Skeletal muscle tissue (tissue), 4 donors: ENCODE data around the gene CPXM2. TPM values are rescaled to one million over a fixed set of nuclear protein-coding genes. Genes with fewer than 3 reads are reported as not detected.

ENCODE experiments used
- H3K27ac ChIP-seq: one replicate; pipeline ENCODE4 v1.7.0; 2013; ENCODE audit warnings: mild to moderate bottlenecking, low read depth, low read length, inconsistent platforms
- H3K27me3 ChIP-seq, 3 donors: one replicate each; pipeline ENCODE4 v1.7.0; 2013; ENCODE audit warnings: low read length in 3 of 3; ENCODE audit not compliant: control insufficient read depth in 3 of 3, insufficient read depth in 3 of 3
- H3K36me3 ChIP-seq, 3 donors: one replicate each; pipeline ENCODE4 v1.7.0; 2013; ENCODE audit warnings: low read length in 3 of 3; ENCODE audit not compliant: control insufficient read depth in 3 of 3, insufficient read depth in 3 of 3
- H3K4me1 ChIP-seq, 3 donors: one replicate each; pipeline ENCODE4 v1.7.0; 2013; ENCODE audit warnings: low read length in 3 of 3, mild to moderate bottlenecking in 3 of 3; ENCODE audit not compliant: control insufficient read depth in 3 of 3, insufficient read depth in 3 of 3
- H3K4me3 ChIP-seq, 3 donors: one replicate each; pipeline ENCODE4 v1.7.0; 2013; ENCODE audit warnings: low read length in 3 of 3
- H3K9ac ChIP-seq, 3 donors: one replicate each; pipeline ENCODE4 v1.7.0; 2013; ENCODE audit warnings: low read length in 3 of 3, mild to moderate bottlenecking in 3 of 3, moderate library complexity in 2 of 3, low read depth in 1 of 3
- H3K9me3 ChIP-seq, 3 donors: one replicate each; pipeline ENCODE4 v1.7.0; 2013; ENCODE audit warnings: low read length in 3 of 3; ENCODE audit not compliant: control insufficient read depth in 3 of 3
- total RNA-seq: library from RNA; depleted of rRNA; stranded (reverse); fragments of >200 nt; gene quantifications from one replicate; pipeline ENCODE4 v1.2.3, GENCODE V29; 2014
- donor health status: Osteomylitis.

CPXM2 gene
- total RNA-seq, 1 donor from 2014 or later, result 0.52 TPM

GRCh38 chr10:123906884-123907652, 15.5 kb upstream of the CPXM2 start:
- peaks cover 0 to 11% (median 5%) of the 10 kb centered on the region in 3 donors for H3K27me3 ChIP-seq
- no peaks in the 10 kb centered on the region for H3K36me3 ChIP-seq
- H3K9me3 ChIP-seq, result no peaks in the 10 kb centered on the region
- H3K9ac ChIP-seq, result peak overlapping the region in 1 of 3 donors; percentile 33
- H3K4me3 ChIP-seq, result peak overlapping the region; percentile 8 to 43 (median 14)
- peak overlapping the region; percentile 40 for H3K27ac ChIP-seq
- H3K4me1 ChIP-seq, result peaks cover 11 to 51% (median 12%) of the 10 kb centered on the region in 3 donors

GRCh38 chr10:123906296-123906695, 14.7 kb upstream of the CPXM2 start:
- no peak overlapping the region for H3K27ac ChIP-seq
- H3K9me3 ChIP-seq, result no peaks in the 10 kb centered on the region
- H3K9ac ChIP-seq, result no peak overlapping the region
- H3K36me3 ChIP-seq, result no peaks in the 10 kb centered on the region
- H3K27me3 ChIP-seq, result peaks cover 0 to 11% (median 1%) of the 10 kb centered on the region in 3 donors
- H3K4me1 ChIP-seq, result peaks cover 8 to 45% (median 12%) of the 10 kb centered on the region in 3 donors
- no peak overlapping the region for H3K4me3 ChIP-seq

GRCh38 chr10:123904834-123905409, 13.3 kb upstream of the CPXM2 start:
- Histone ChIP-seq H3K27ac (no peak overlapping the region), H3K9me3 (peaks cover 0 to 2% (median under 1%) of the 10 kb centered on the region in 3 donors), H3K27me3 (peaks cover 0 to 9% (median 0%) of the 10 kb centered on the region in 3 donors), H3K4me1 (peaks cover 8 to 45% (median 12%) of the 10 kb centered on the region in 3 donors), H3K9ac (no peak overlapping the region), H3K4me3 (no peak overlapping the region), H3K36me3 (no peaks in the 10 kb centered on the region)

GRCh38 chr10:123903621-123904020, 12.0 kb upstream of the CPXM2 start:
- Histone ChIP-seq H3K27ac (no peak overlapping the region), H3K9ac (no peak overlapping the region)

GRCh38 chr10:123901621-123902020, 10.0 kb upstream of the CPXM2 start:
- H3K27me3 ChIP-seq, result peaks cover 0 to 8% (median 0%) of the 10 kb centered on the region in 3 donors

More at GRCh38 chr10:123903621-123904020, 12.0 kb upstream of the CPXM2 start:
- Histone ChIP-seq H3K9me3 (peaks cover 0 to 3% (median 2%) of the 10 kb centered on the region in 3 donors), H3K36me3 (no peaks in the 10 kb centered on the region), H3K4me1 (peaks cover 8 to 45% (median 8%) of the 10 kb centered on the region in 3 donors), H3K4me3 (no peak overlapping the region), H3K27me3 (peaks cover 0 to 8% (median 0%) of the 10 kb centered on the region in 3 donors)

GRCh38 chr10:123897146-123897545, 5.5 kb upstream of the CPXM2 start:
- Histone ChIP-seq H3K36me3 (no peaks in the 10 kb centered on the region), H3K4me1 (peaks cover 0 to under 1% (median 0%) of the 10 kb centered on the region in 3 donors), H3K27ac (no peak overlapping the region), H3K9ac (no peak overlapping the region), H3K27me3 (peaks cover 0 to 9% (median 4%) of the 10 kb centered on the region in 3 donors), H3K4me3 (no peak overlapping the region), H3K9me3 (peaks cover 0 to 3% (median 2%) of the 10 kb centered on the region in 3 donors)

More at GRCh38 chr10:123901621-123902020, 10.0 kb upstream of the CPXM2 start:
- Histone ChIP-seq H3K9ac (no peak overlapping the region), H3K27ac (no peak overlapping the region), H3K4me3 (no peak overlapping the region), H3K9me3 (peaks cover 0 to 3% (median 2%) of the 10 kb centered on the region in 3 donors), H3K4me1 (peaks cover 2 to 28% (median 5%) of the 10 kb centered on the region in 3 donors), H3K36me3 (no peaks in the 10 kb centered on the region)

GRCh38 chr10:123896246-123896927, 4.8 kb upstream of the CPXM2 start:
- H3K4me3 ChIP-seq, result no peak overlapping the region
- H3K4me1 ChIP-seq, result peaks cover 0 to 3% (median 0%) of the 10 kb centered on the region in 3 donors
- H3K27ac ChIP-seq, result no peak overlapping the region
- no peaks in the 10 kb centered on the region for H3K36me3 ChIP-seq
- H3K27me3 ChIP-seq, result peaks cover 0 to 12% (median 10%) of the 10 kb centered on the region in 3 donors
- peaks cover 0 to 3% (median 2%) of the 10 kb centered on the region in 3 donors for H3K9me3 ChIP-seq
- no peak overlapping the region for H3K9ac ChIP-seq

- H3K27me3 ChIP-seq, result peaks cover 2 to 19% (median 16%) of the 10 kb centered on the region in 3 donors
These were observed 2.0 kb upstream of the CPXM2 start for GRCh38 chr10:123893651-123894050.

GRCh38 chr10:123890756-123891143, 857 bp downstream of the CPXM2 start:
- Histone ChIP-seq H3K27me3 (peaks cover 2 to 16% (median 16%) of the 10 kb centered on the region in 3 donors), H3K9ac (peak overlapping the region; percentile 45 to 74 (median 61)), H3K4me3 (peak overlapping the region; percentile 58 to 68 (median 60)), H3K9me3 (no peaks in the 10 kb centered on the region), H3K27ac (peak overlapping the region; percentile 74), H3K4me1 (peaks cover 0 to 3% (median 3%) of the 10 kb centered on the region in 3 donors), H3K36me3 (no peaks in the 10 kb centered on the region)

More at GRCh38 chr10:123893651-123894050, 2.0 kb upstream of the CPXM2 start:
- peaks cover 0 to 3% (median 3%) of the 10 kb centered on the region in 3 donors for H3K4me1 ChIP-seq
- no peaks in the 10 kb centered on the region for H3K9me3 ChIP-seq
- H3K9ac ChIP-seq, result no peak overlapping the region
- H3K4me3 ChIP-seq, result no peak overlapping the region
- H3K36me3 ChIP-seq, result no peaks in the 10 kb centered on the region
- no peak overlapping the region for H3K27ac ChIP-seq
